Panc1 (cell line): ENCODE data around the gene IVNS1ABP. TPM values are rescaled to one million over a fixed set of nuclear protein-coding genes. Genes with fewer than 3 reads are reported as not detected.

ENCODE experiments used
- ATAC-seq: fragments of 200-7000 bp; cut with Tn5 transposase; 2 replicates; pipeline ENCODE4 v1.9.1; 2020; ENCODE audit warnings: mild to moderate bottlenecking, moderate library complexity
- BruUV-seq: library from RNA; stranded (reverse); fragments of 400-500 nt; replicated peaks from 2 replicates; lab custom pipeline; 2021; lab: Mats Ljungman, UMichigan
- CTCF ChIA-PET: fragments of 300-600 bp; sonication (Branson Sonifier 250); formaldehyde crosslinking; loops from one replicate; lab custom pipeline; 2022; ENCODE audit warnings: antibody characterized with exemption; lab: Charles Lee
- POLR2A ChIA-PET: fragments of 300-600 bp; sonication (Branson Sonifier 250); formaldehyde crosslinking; loops from one replicate; lab custom pipeline; 2022; ENCODE audit warnings: antibody characterized with exemption; lab: Charles Lee
- DNase-seq: peaks from one replicate; pipeline ENCODE4 v3.0.0-alpha.2; 2010; ENCODE audit warnings: low read depth, low spot score
- H3K27ac ChIP-seq: 2 replicates; pipeline ENCODE4 v1.5.1; 2011; ENCODE audit warnings: mild to moderate bottlenecking, low read length, inconsistent platforms
- H3K27me3 ChIP-seq: fragments of 200-500 bp; sonication (Bioruptor generic); 2 replicates; pipeline ENCODE4 v1.6.0; 2014; ENCODE audit warnings: low read length, inconsistent platforms; ENCODE audit not compliant: control insufficient read depth, insufficient read depth
- H3K36me3 ChIP-seq: fragments of 200-500 bp; sonication (Bioruptor generic); 2 replicates; pipeline ENCODE4 v1.5.1; 2014; ENCODE audit warnings: inconsistent platforms, mild to moderate bottlenecking, low read length, moderate library complexity; ENCODE audit not compliant: control insufficient read depth, insufficient read depth
- H3K4me1 ChIP-seq: 2 replicates; pipeline ENCODE4 v1.5.1; 2011; ENCODE audit warnings: inconsistent platforms, mild to moderate bottlenecking, low read length, moderate library complexity; ENCODE audit not compliant: control insufficient read depth, insufficient read depth
- H3K4me3 ChIP-seq, 2 experiments: 2 replicates each; pipeline ENCODE4 v1.5.1; 2011 to 2012; ENCODE audit warnings: low read depth in 2 of 2, low read length in 2 of 2, mild to moderate bottlenecking in 2 of 2, inconsistent platforms in 1 of 2, moderate library complexity in 1 of 2
- H3K9me3 ChIP-seq: fragments of 200-500 bp; sonication (Bioruptor generic); 2 replicates; pipeline ENCODE4 v1.5.1; 2014; ENCODE audit warnings: low read depth, mild to moderate bottlenecking, inconsistent platforms, low read length, moderate library complexity; ENCODE audit not compliant: control insufficient read depth, insufficient read depth
- CTCF ChIP-seq: fragments of 450-650 bp; IDR thresholded peaks from 2 replicates; pipeline ENCODE4 v1.5.1; 2017; ENCODE audit warnings: mild to moderate bottlenecking
- POLR2AphosphoS5 ChIP-seq: IDR thresholded peaks from 2 replicates; pipeline ENCODE4 v1.6.1; 2012; ENCODE audit warnings: mild to moderate bottlenecking, low read depth, low read length, moderate library complexity
- REST ChIP-seq, 2 experiments: IDR thresholded peaks; 2 replicates each; pipeline ENCODE4 v1.6.1; 2011 to 2012; ENCODE audit warnings: low read depth in 2 of 2, control low read depth in 1 of 2, low read length in 1 of 2, mild to moderate bottlenecking in 1 of 2, moderate library complexity in 1 of 2; ENCODE audit not compliant: insufficient read depth in 1 of 2
- SIN3A ChIP-seq: IDR thresholded peaks from 2 replicates; pipeline ENCODE4 v1.6.1; 2012; ENCODE audit warnings: low read depth, mild to moderate bottlenecking, low read length, moderate library complexity, borderline replicate concordance; ENCODE audit not compliant: insufficient read depth
- TCF7L2 ChIP-seq: IDR thresholded peaks from 2 replicates; pipeline ENCODE4 v1.6.1; 2011; ENCODE audit warnings: mild to moderate bottlenecking, low read depth, low read length, inconsistent platforms
- in situ Hi-C: cut with HindIII; loops from 2 replicates; pipeline ENCODE4 v1.10.0; 2016; ENCODE audit warnings: low sequenced_read_pairs, low pct_unique_long_range_greater_than_20kb
- intact Hi-C: fragments of 100-400 bp; cut with micrococcal nuclease; formaldehyde crosslinking; loops from one replicate; pipeline ENCODE4 v1.10.0; 2022; ENCODE audit not compliant: unreplicated experiment
- total RNA-seq: library from RNA; stranded (reverse); gene quantifications from one replicate; pipeline ENCODE4 v1.2.1, GENCODE V29; 2021; ENCODE audit not compliant: unreplicated experiment

The IVNS1ABP gene
- total RNA-seq, 1 experiment from 2014 or later, result 70.2 TPM

GRCh38 chr1:185311589-185312225 lies 5.3 kb downstream of the IVNS1ABP start:
- in situ Hi-C loops (no loop called here), intact Hi-C loops (loop anchor here (10.0 kb wide), 2 partner anchors 163 to 283 kb away; no protein-coding TSS in a partner anchor)
- no peak overlapping the region for H3K27ac ChIP-seq
- H3K4me3 ChIP-seq, result no peak overlapping the region
- H3K27me3 ChIP-seq, result no peaks in the 10 kb centered on the region
- POLR2A ChIA-PET, result no interaction called here
- peaks cover 14% of the 10 kb centered on the region for H3K4me1 ChIP-seq
- ATAC-seq, result no peak
- CTCF ChIA-PET, result no interaction called here
- peaks cover 26% of the 10 kb centered on the region for H3K36me3 ChIP-seq
- DNase-seq, result no peak
- H3K9me3 ChIP-seq, result no peaks in the 10 kb centered on the region
- TF ChIP-seq POLR2AphosphoS5, result no peak
- no TSS peak for BruUV-seq

- Histone ChIP-seq H3K4me3 (no peak overlapping the region), H3K9me3 (no peaks in the 10 kb centered on the region), H3K36me3 (peaks cover 42% of the 10 kb centered on the region), H3K27me3 (no peaks in the 10 kb centered on the region), H3K27ac (no peak overlapping the region), H3K4me1 (peaks cover 14% of the 10 kb centered on the region)
- ChIA-PET CTCF (no interaction called here), POLR2A (no interaction called here)
- no TSS peak for BruUV-seq
- no peak for ATAC-seq
- intact Hi-C loops, result no loop called here
- no peak for TF ChIP-seq SIN3A
- no peak for DNase-seq
- in situ Hi-C loops, result no loop called here
Measured at GRCh38 chr1:185309566-185309965, 7.5 kb downstream of the IVNS1ABP start.

GRCh38 chr1:185308126-185308525 lies 8.9 kb downstream of the IVNS1ABP start:
- ChIA-PET POLR2A (no interaction called here), CTCF (no interaction called here)
- H3K36me3 ChIP-seq, result peaks cover 49% of the 10 kb centered on the region
- intact Hi-C loops, result no loop called here
- no peaks in the 10 kb centered on the region for H3K27me3 ChIP-seq
- H3K27ac ChIP-seq, result no peak overlapping the region
- H3K4me1 ChIP-seq, result peaks cover 5% of the 10 kb centered on the region
- no TSS peak for BruUV-seq
- in situ Hi-C loops, result no loop called here
- TF ChIP-seq CTCF (no peak), POLR2AphosphoS5 (no peak), TCF7L2 (no peak), SIN3A (no peak), REST (IDR thresholded peaks at IDR 0.05; ENCODE audit: insufficient read depth in 1 of 2, low read depth in 2 of 2, low read length in 1 of 2) (no peak)
- DNase-seq, result no peak
- no peak overlapping the region for H3K4me3 ChIP-seq
- H3K9me3 ChIP-seq, result no peaks in the 10 kb centered on the region
- no peak for ATAC-seq
